K562 (cell line): ENCODE results near the gene PEX19. TPM values are rescaled to one million over a fixed set of nuclear protein-coding genes. Genes with fewer than 3 reads are reported as not detected.

Experiments
- ATAC-seq: fragments of 200-7000 bp; cut with Tn5 transposase; 3 replicates; pipeline ENCODE4 v1.9.1; 2020; ENCODE audit warnings: moderate library complexity
- BruUV-seq: library from RNA; stranded (reverse); fragments of 400-500 nt; replicated peaks from 2 replicates; lab custom pipeline; 2021; lab: Mats Ljungman, UMichigan
- CTCF ChIA-PET: fragments of 300-600 bp; formaldehyde crosslinking; extraction: SDS; loops from one replicate; lab custom pipeline; 2021; ENCODE audit warnings: low intra/inter-chr PET ratio; lab: Yijun Ruan, JAX
- POLR2A ChIA-PET: fragments of 300-600, 350-650 bp; sonication (Branson Sonifier 250); formaldehyde crosslinking; extraction: SDS; loops from one replicate; lab custom pipeline; 2021; ENCODE audit warnings: antibody characterized with exemption, inconsistent platforms; lab: Yijun Ruan, JAX
- DNase-seq, 4 experiments: peaks; one replicate each; pipeline versions ENCODE4 v3.0.0 to v3.0.0-alpha.2; 2011 to 2018; ENCODE audit warnings: low spot score in 3 of 4, mixed read lengths in 3 of 4; ENCODE audit errors: extremely low read depth in 1 of 4
- FAIRE-seq: peaks from 2 replicates; lab custom pipeline; 2011; peaks lifted over from hg19 to GRCh38; lab: Jason Lieb, UNC
- H2AFZ ChIP-seq: 2 replicates; pipeline ENCODE4 v1.6.0; 2011; ENCODE audit warnings: low read depth, low read length, control low read depth, inconsistent platforms
- H3K27ac ChIP-seq: fragments of 200-600 bp; 3 replicates; pipeline ENCODE4 v1.8.0; 2011; ENCODE audit warnings: low read depth, mild to moderate bottlenecking, control low read depth, inconsistent platforms, low read length, moderate library complexity, mixed read lengths; ENCODE audit errors: extremely low read depth
- H3K27me3 ChIP-seq, 2 experiments: fragments of 300-600 bp in 1 of 2; 2 replicates in 1 of 2; 3 replicates in 1 of 2; pipeline versions ENCODE4 v1.6.0 to v1.8.0; 2011; ENCODE audit warnings: inconsistent platforms in 2 of 2, low read length in 2 of 2, mild to moderate bottlenecking in 1 of 2, mixed read lengths in 1 of 2, moderate library complexity in 1 of 2; ENCODE audit not compliant: control insufficient read depth in 2 of 2, insufficient read depth in 2 of 2
- H3K36me3 ChIP-seq: fragments of 300-600 bp; 3 replicates; pipeline ENCODE4 v1.8.0; 2011; ENCODE audit warnings: mild to moderate bottlenecking, low read length, inconsistent platforms; ENCODE audit not compliant: control insufficient read depth, insufficient read depth
- H3K4me1 ChIP-seq, 2 experiments: fragments of 200-600 bp in 1 of 2; replicated peaks in 1 of 2; 2 replicates in 1 of 2; 3 replicates in 1 of 2; pipeline versions ENCODE4 v1.5.1 to v1.8.0; 2011; ENCODE audit warnings: inconsistent platforms in 2 of 2, low read length in 2 of 2, mild to moderate bottlenecking in 1 of 2, mixed read lengths in 1 of 2, moderate library complexity in 1 of 2; ENCODE audit not compliant: control insufficient read depth in 2 of 2, insufficient read depth in 2 of 2
- H3K4me2 ChIP-seq: 2 replicates; pipeline ENCODE4 v1.6.1; 2011; ENCODE audit warnings: low read length, control low read depth, inconsistent platforms, mixed read lengths; ENCODE audit not compliant: insufficient read depth
- H3K4me3 ChIP-seq: fragments of 200-600 bp; sonication (generic), shearing (Covaris generic); 2 replicates; pipeline ENCODE4 v1.5.1; 2016; ENCODE audit warnings: control low read depth, inconsistent platforms
- H3K79me2 ChIP-seq: fragments of 200-600 bp; 3 replicates; pipeline ENCODE4 v1.8.0; 2011; ENCODE audit warnings: low read length, inconsistent platforms; ENCODE audit not compliant: control insufficient read depth, insufficient read depth
- H3K9ac ChIP-seq, 2 experiments: 2 replicates each; pipeline versions ENCODE4 v1.6.0 to v1.6.1; 2011; ENCODE audit warnings: low read depth in 2 of 2, low read length in 2 of 2, control low read depth in 1 of 2, inconsistent platforms in 1 of 2, mild to moderate bottlenecking in 1 of 2, mixed read lengths in 1 of 2; ENCODE audit not compliant: insufficient read depth in 1 of 2
- H3K9me1 ChIP-seq: one replicate; pipeline ENCODE4 v1.6.0; 2011; ENCODE audit warnings: inconsistent platforms, mild to moderate bottlenecking, low read length, moderate library complexity; ENCODE audit not compliant: control insufficient read depth, insufficient read depth
- H3K9me3 ChIP-seq: replicated peaks from 2 replicates; pipeline ENCODE4 v1.5.1; 2011; ENCODE audit warnings: low read depth, low read length, inconsistent platforms; ENCODE audit not compliant: control insufficient read depth, insufficient read depth
- H4K20me1 ChIP-seq: replicated peaks from 2 replicates; pipeline ENCODE4 v1.6.1; 2011; ENCODE audit warnings: low read length, inconsistent platforms, mixed read lengths; ENCODE audit not compliant: control insufficient read depth, insufficient read depth
- ZBTB40 ChIP-seq, 2 experiments: fragments of 450-650 bp in 1 of 2; sonication (generic) in 1 of 2; formaldehyde crosslinking in 1 of 2; IDR thresholded peaks; 2 replicates each; pipeline versions ENCODE4 v1.7.1 to v1.9.0; 2016 to 2022; ENCODE audit warnings: inconsistent platforms in 1 of 2, mild to moderate bottlenecking in 1 of 2, missing genetic modification reagents in 1 of 2
- ZFP1 ChIP-seq: fragments of 450-650 bp; formaldehyde crosslinking; IDR thresholded peaks from 2 replicates; pipeline ENCODE4 v1.4.0; 2020; ENCODE audit warnings: mild to moderate bottlenecking, mixed read lengths
- ZNF586 ChIP-seq: fragments of 450-650 bp; formaldehyde crosslinking; conservative IDR thresholded peaks from 2 replicates; pipeline ENCODE4 v1.4.0; 2020; ENCODE audit warnings: mild to moderate bottlenecking, moderate library complexity
- ZNF830 ChIP-seq: fragments of 250-450 bp; sonication (Bioruptor Pico); IDR thresholded peaks from 2 replicates; pipeline ENCODE4 v1.5.0; 2021; ENCODE audit warnings: mild to moderate bottlenecking
- WGBS: fragments of 100-300 bp; shearing (Covaris generic); methylation state at CpG from one replicate; pipeline ENCODE4 v1.1.6; 2016; ENCODE audit warnings: low coverage, mixed read lengths; ENCODE audit not compliant: insufficient coverage; ENCODE audit errors: missing lambda C conversion rate; 5-methylcytosine and 5-hydroxymethylcytosine counted together
- in situ Hi-C: fragments of 300-500 bp; cut with MboI; formaldehyde crosslinking; loops from 4 replicates; pipeline ENCODE4 v1.15.0; 2018; ENCODE audit warnings: inconsistent platforms, mixed read lengths
- intact Hi-C: fragments of 100-400 bp; cut with micrococcal nuclease; formaldehyde crosslinking; loops from 2 replicates; pipeline ENCODE4 v1.14.2; 2022
- polyA plus RNA-seq, 8 experiments: library from polyadenylated mRNA; depleted of rRNA in 4 of 8; stranded (reverse) in 5 of 8; unstranded in 3 of 8; fragments of >200 nt; fragmentation: Nextera tagmentation in 2 of 8; fragmentation: Illumina TruSeq in 1 of 8; extraction: Ambion mirVana in 2 of 8; extraction: Trizol in 1 of 8; gene quantifications; 2 replicates each; pipeline versions ENCODE4 v1.2.1 to v1.2.3, GENCODE V29; 2011 to 2014; ENCODE audit warnings: inconsistent platforms in 1 of 8, missing spikeins in 1 of 8
- total RNA-seq, 7 experiments: library from RNA; depleted of rRNA in 6 of 7; stranded (reverse); fragments of >200 nt in 6 of 7; fragmentation: Illumina TruSeq in 2 of 7; extraction: Trizol in 2 of 7; gene quantifications; 2 replicates each; pipeline versions ENCODE4 v1.2.1 to v1.2.3, GENCODE V29; 2011 to 2021; ENCODE audit warnings: low replicate concordance in 1 of 7

Gene PEX19
- total and polyA plus RNA-seq, 9 of the 15 experiments (the other 6 are each of a cell fraction or from before 2014, with no cell fraction given): 32.5 to 103 (median 59.8) TPM

DNA sequence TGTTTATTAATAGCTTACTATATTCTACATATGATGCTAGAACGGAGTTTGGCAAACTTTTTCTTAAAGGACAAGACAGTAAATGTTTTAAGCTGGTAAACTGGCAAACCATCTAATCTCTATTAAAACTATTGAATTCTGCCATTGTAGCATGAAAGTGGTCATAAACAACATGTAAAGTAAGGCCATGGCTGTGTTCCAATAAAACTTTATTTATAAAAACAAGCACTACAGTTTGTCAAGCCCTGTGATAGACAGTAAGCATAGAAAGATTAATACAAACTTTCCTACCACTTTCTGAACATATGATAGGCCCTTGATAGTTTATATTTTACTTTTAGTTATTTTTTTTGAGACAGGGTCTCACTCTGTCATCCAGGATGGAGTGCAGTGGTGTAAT, 57.4 kb downstream of the PEX19 start:
- POLR2A ChIA-PET: interaction anchor here (0.9 to 1.2 kb wide), 2 partner anchors 10 to 12 kb away, joined by 3 read pairs; no protein-coding TSS in a partner anchor

More for the DNA sequence above, 57.4 kb downstream of the PEX19 start:
- Histone ChIP-seq H3K4me1 (no peaks in the 10 kb centered on the region), H3K9me3 (no peaks in the 10 kb centered on the region), H3K4me3 (no peak overlapping the region), H3K9ac (no peak overlapping the region), H3K9me1 (no peaks in the 10 kb centered on the region), H3K4me2 (no peak overlapping the region), H4K20me1 (no peaks in the 10 kb centered on the region), H3K27ac (no peak overlapping the region), H3K79me2 (no peaks in the 10 kb centered on the region), H3K36me3 (peaks cover 94% of the 10 kb centered on the region; the same call in 2 of the 3 replicates), H2AFZ (no peak overlapping the region), H3K27me3 (no peaks in the 10 kb centered on the region)
- no TSS peak for BruUV-seq
- no peak for FAIRE-seq
- 100% methylated on average over 1 of the region's 1 CpG for WGBS
- TF ChIP-seq ZNF586 (no peak), ZFP1 (CRISPR knock-in tag) (no peak), ZNF830 (CRISPR knock-in tag) (no peak), ZBTB40 (IDR thresholded peaks at IDR 0.05) (peak; percentile 94), ZBTB40 (CRISPR knock-in tag; IDR thresholded peaks at IDR 0.05) (peak; percentile 89)
- CTCF ChIA-PET: no interaction called here
- no peak for ATAC-seq
- in situ Hi-C loops: no loop called here
- intact Hi-C loops: no loop called here
- DNase-seq: no peak
